ENCODE data around the gene ANO4.
A peak's percentile ranks its signal among the peaks of the same experiment; 100 is the strongest.

The ANO4 gene

GRCh38 chr12:101015044-101015443 is 220.5 kb downstream of the ANO4 start:
- Histone ChIP-seq H3K27me3 (ENCODE audit: insufficient read depth, low read length) (no peaks in the 10 kb centered on the region), H3K27ac (ENCODE audit: low read depth, low read length) (no peak overlapping the region), H2AK5ac (ENCODE audit: low read length) (no peak overlapping the region), H3K4me3 (ENCODE audit: low read depth, low read length) (no peak overlapping the region), H2BK120ac (ENCODE audit: insufficient read depth, low read length, poor library complexity) (no peak overlapping the region), H3K79me1 (ENCODE audit: low read length) (peaks cover 7% of the 10 kb centered on the region), H3K4ac (ENCODE audit: low read depth, low read length) (no peak overlapping the region), H2BK5ac (ENCODE audit: low read depth, low read length, poor library complexity) (no peak overlapping the region), H3K9ac (ENCODE audit: low read length) (no peak overlapping the region), H2AFZ (ENCODE audit: insufficient read depth, low read length, poor library complexity) (no peak overlapping the region), H3K4me1 (ENCODE audit: control insufficient read depth in 1 of 2, insufficient read depth in 2 of 2, low read length in 2 of 2) (peaks cover 4 to 10% of the 10 kb centered on the region in 2 experiments), H4K8ac (ENCODE audit: low read depth, low read length) (no peak overlapping the region), H3K9me3 (ENCODE audit: insufficient read depth, low read depth, low read length) (peaks cover 2% of the 10 kb centered on the region), H3K14ac (ENCODE audit: low read length) (no peak overlapping the region), H2BK12ac (ENCODE audit: low read length) (no peak overlapping the region), H3K18ac (ENCODE audit: low read length) (no peak overlapping the region), H4K12ac (ENCODE audit: low read depth, low read length) (no peak overlapping the region), H3K36me3 (ENCODE audit: control insufficient read depth in 1 of 2, insufficient read depth in 2 of 2, low read length in 2 of 2) (peaks cover 0 to 4% of the 10 kb centered on the region in 2 experiments), H3K4me2 (ENCODE audit: low read length) (no peak overlapping the region), H3K79me2 (ENCODE audit: control insufficient read depth, insufficient read depth, low read length, poor library complexity) (no peaks in the 10 kb centered on the region), H3K23ac (ENCODE audit: low read length) (no peak overlapping the region), H4K91ac (ENCODE audit: low read depth, low read length) (no peak overlapping the region)
- WGBS (ENCODE audit: extremely low coverage, insufficient coverage, insufficient read length), result no CpG with 5 or more reads among the region's 2 CpGs
- DNase-seq, result peak; percentile 54 to 80

DNA sequence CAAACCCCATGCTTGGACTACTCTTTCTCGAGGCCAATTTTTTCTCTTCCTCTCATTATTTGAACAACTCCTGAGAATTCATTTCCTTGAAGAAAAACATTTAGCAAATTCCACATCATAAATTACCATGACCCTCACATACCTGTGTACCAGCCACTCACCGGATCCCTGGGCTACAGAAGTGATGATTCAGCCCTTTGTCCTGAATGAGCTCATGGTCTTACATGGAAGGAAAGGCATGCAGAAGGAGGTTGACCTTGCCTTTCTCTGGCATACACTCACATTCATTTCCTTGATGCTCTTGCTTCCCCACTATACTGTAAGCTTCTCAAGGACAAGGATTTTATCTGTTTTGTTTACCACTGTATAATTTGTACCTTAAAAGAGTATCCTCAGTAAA is 224.0 kb downstream of the ANO4 start:
- H3K27ac ChIP-seq (ENCODE audit: low read depth, low read length), result peak overlapping the region; percentile 76
- no peak overlapping the region for H2BK120ac ChIP-seq (ENCODE audit: insufficient read depth, low read length, poor library complexity)
- no peak overlapping the region for H3K14ac ChIP-seq (ENCODE audit: low read length)
- no peak overlapping the region for H4K8ac ChIP-seq (ENCODE audit: low read depth, low read length)
- peaks cover 9 to 16% of the 10 kb centered on the region in 2 experiments for H3K4me1 ChIP-seq (ENCODE audit: control insufficient read depth in 1 of 2, insufficient read depth in 2 of 2, low read length in 2 of 2)
- H3K18ac ChIP-seq (ENCODE audit: low read length), result no peak overlapping the region
- H3K23ac ChIP-seq (ENCODE audit: low read length), result no peak overlapping the region
- H3K9me3 ChIP-seq (ENCODE audit: insufficient read depth, low read depth, low read length), result no peaks in the 10 kb centered on the region
- H3K79me1 ChIP-seq (ENCODE audit: low read length), result peaks cover 15% of the 10 kb centered on the region
- H2BK12ac ChIP-seq (ENCODE audit: low read length), result no peak overlapping the region
- H3K4ac ChIP-seq (ENCODE audit: low read depth, low read length), result no peak overlapping the region
- no peak overlapping the region for H2AFZ ChIP-seq (ENCODE audit: insufficient read depth, low read length, poor library complexity)
- no peak overlapping the region for H3K9ac ChIP-seq (ENCODE audit: low read length)
- no peak overlapping the region for H4K91ac ChIP-seq (ENCODE audit: low read depth, low read length)
- no peak overlapping the region for H2AK5ac ChIP-seq (ENCODE audit: low read length)
- no peak overlapping the region for H2BK5ac ChIP-seq (ENCODE audit: low read depth, low read length, poor library complexity)
- H3K27me3 ChIP-seq (ENCODE audit: insufficient read depth, low read length), result no peaks in the 10 kb centered on the region
- no peak overlapping the region for H4K12ac ChIP-seq (ENCODE audit: low read depth, low read length)
- no peak overlapping the region for H3K4me3 ChIP-seq (ENCODE audit: low read depth, low read length)
- DNase-seq, result peak; percentile 67 to 84
- no peaks in the 10 kb centered on the region for H3K79me2 ChIP-seq (ENCODE audit: control insufficient read depth, insufficient read depth, low read length, poor library complexity)
- no CpG with 5 or more reads among the region's 2 CpGs for WGBS (ENCODE audit: extremely low coverage, insufficient coverage, insufficient read length)
- peaks cover 0 to 5% of the 10 kb centered on the region in 2 experiments for H3K36me3 ChIP-seq (ENCODE audit: control insufficient read depth in 1 of 2, insufficient read depth in 2 of 2, low read length in 2 of 2)
- H3K4me2 ChIP-seq (ENCODE audit: low read length), result no peak overlapping the region

- Histone ChIP-seq H3K27me3 (ENCODE audit: insufficient read depth, low read length) (no peaks in the 10 kb centered on the region), H3K79me2 (ENCODE audit: control insufficient read depth, insufficient read depth, low read length, poor library complexity) (no peaks in the 10 kb centered on the region), H2AK5ac (ENCODE audit: low read length) (no peak overlapping the region), H2BK120ac (ENCODE audit: insufficient read depth, low read length, poor library complexity) (peak overlapping the region; percentile 60), H3K18ac (ENCODE audit: low read length) (no peak overlapping the region), H4K8ac (ENCODE audit: low read depth, low read length) (no peak overlapping the region), H3K9me3 (ENCODE audit: insufficient read depth, low read depth, low read length) (no peaks in the 10 kb centered on the region), H2AFZ (ENCODE audit: insufficient read depth, low read length, poor library complexity) (no peak overlapping the region), H3K36me3 (ENCODE audit: control insufficient read depth in 1 of 2, insufficient read depth in 2 of 2, low read length in 2 of 2) (peaks cover 0 to 5% of the 10 kb centered on the region in 2 experiments), H3K14ac (ENCODE audit: low read length) (peak overlapping the region; percentile 5), H3K23ac (ENCODE audit: low read length) (no peak overlapping the region), H2BK12ac (ENCODE audit: low read length) (peak overlapping the region; percentile 10), H3K9ac (ENCODE audit: low read length) (no peak overlapping the region), H3K4me2 (ENCODE audit: low read length) (no peak overlapping the region), H3K79me1 (ENCODE audit: low read length) (peaks cover 15% of the 10 kb centered on the region), H4K91ac (ENCODE audit: low read depth, low read length) (peak overlapping the region; percentile 28), H3K4ac (ENCODE audit: low read depth, low read length) (no peak overlapping the region), H3K27ac (ENCODE audit: low read depth, low read length) (peak overlapping the region; percentile 74), H4K12ac (ENCODE audit: low read depth, low read length) (no peak overlapping the region), H3K4me3 (ENCODE audit: low read depth, low read length) (no peak overlapping the region), H2BK5ac (ENCODE audit: low read depth, low read length, poor library complexity) (peak overlapping the region; percentile 3), H3K4me1 (ENCODE audit: control insufficient read depth in 1 of 2, insufficient read depth in 2 of 2, low read length in 2 of 2) (peaks cover 9 to 16% of the 10 kb centered on the region in 2 experiments)
- DNase-seq, result no peak
- WGBS (ENCODE audit: extremely low coverage, insufficient coverage, insufficient read length), result no CpG with 5 or more reads among the region's 4 CpGs
Observed at GRCh38 chr12:101019201-101019600, 224.6 kb downstream of the ANO4 start.

GRCh38 chr12:101019667-101020066 is 225.1 kb downstream of the ANO4 start:
- Histone ChIP-seq H3K36me3 (ENCODE audit: control insufficient read depth in 1 of 2, insufficient read depth in 2 of 2, low read length in 2 of 2) (peaks cover 0 to 5% of the 10 kb centered on the region in 2 experiments), H3K18ac (ENCODE audit: low read length) (no peak overlapping the region), H4K8ac (ENCODE audit: low read depth, low read length) (no peak overlapping the region), H2BK5ac (ENCODE audit: low read depth, low read length, poor library complexity) (no peak overlapping the region), H3K4ac (ENCODE audit: low read depth, low read length) (no peak overlapping the region), H3K4me2 (ENCODE audit: low read length) (no peak overlapping the region), H2BK120ac (ENCODE audit: insufficient read depth, low read length, poor library complexity) (no peak overlapping the region), H3K23ac (ENCODE audit: low read length) (no peak overlapping the region), H2AFZ (ENCODE audit: insufficient read depth, low read length, poor library complexity) (no peak overlapping the region), H3K9ac (ENCODE audit: low read length) (no peak overlapping the region), H2BK12ac (ENCODE audit: low read length) (no peak overlapping the region), H4K12ac (ENCODE audit: low read depth, low read length) (no peak overlapping the region), H3K79me2 (ENCODE audit: control insufficient read depth, insufficient read depth, low read length, poor library complexity) (no peaks in the 10 kb centered on the region), H3K9me3 (ENCODE audit: insufficient read depth, low read depth, low read length) (no peaks in the 10 kb centered on the region), H3K27ac (ENCODE audit: low read depth, low read length) (no peak overlapping the region), H3K4me1 (ENCODE audit: control insufficient read depth in 1 of 2, insufficient read depth in 2 of 2, low read length in 2 of 2) (peaks cover 9 to 16% of the 10 kb centered on the region in 2 experiments), H4K91ac (ENCODE audit: low read depth, low read length) (no peak overlapping the region), H3K4me3 (ENCODE audit: low read depth, low read length) (no peak overlapping the region), H3K14ac (ENCODE audit: low read length) (no peak overlapping the region), H3K79me1 (ENCODE audit: low read length) (peaks cover 15% of the 10 kb centered on the region), H2AK5ac (ENCODE audit: low read length) (no peak overlapping the region), H3K27me3 (ENCODE audit: insufficient read depth, low read length) (no peaks in the 10 kb centered on the region)
- no CpG with 5 or more reads among the region's 3 CpGs for WGBS (ENCODE audit: extremely low coverage, insufficient coverage, insufficient read length)
- peak; percentile 27 to 47 for DNase-seq

Data from trophoblast cell (in vitro differentiated cells and primary cell).